Esophagus muscularis mucosa (tissue), 4 donors: Measurements from ENCODE around the gene MAPK14.

Experiments used
- EP300 ChIP-seq: sonication (generic); formaldehyde crosslinking; IDR thresholded peaks from one replicate; pipeline ENCODE4 v1.6.1; 2017; ENCODE audit warnings: antibody characterized with exemption
- POLR2A ChIP-seq: fragments of 450-650 bp; IDR thresholded peaks from one replicate; pipeline ENCODE4 v1.6.1; 2017; ENCODE audit warnings: antibody characterized with exemption, moderate library complexity, mild to moderate bottlenecking, low read depth
- POLR2AphosphoS5 ChIP-seq, 2 donors: sonication (generic); formaldehyde crosslinking; IDR thresholded peaks; one replicate each; pipeline ENCODE4 v1.6.1; 2017; ENCODE audit warnings: antibody characterized with exemption in 2 of 2
- TF ChIP-seq, protein P1 (sequence below), 3 experiments: fragments of 200-600 bp in 2 of 3; fragments of 450-650 bp in 1 of 3; sonication (generic) in 2 of 3; IDR thresholded peaks; one replicate each; pipeline ENCODE4 v1.5.1; 2017 to 2019; ENCODE audit warnings: antibody characterized with exemption in 3 of 3, mild to moderate bottlenecking in 2 of 3, moderate library complexity in 1 of 3

- TF ChIP-seq EP300 = no peak
- TF ChIP-seq, protein P1, sequence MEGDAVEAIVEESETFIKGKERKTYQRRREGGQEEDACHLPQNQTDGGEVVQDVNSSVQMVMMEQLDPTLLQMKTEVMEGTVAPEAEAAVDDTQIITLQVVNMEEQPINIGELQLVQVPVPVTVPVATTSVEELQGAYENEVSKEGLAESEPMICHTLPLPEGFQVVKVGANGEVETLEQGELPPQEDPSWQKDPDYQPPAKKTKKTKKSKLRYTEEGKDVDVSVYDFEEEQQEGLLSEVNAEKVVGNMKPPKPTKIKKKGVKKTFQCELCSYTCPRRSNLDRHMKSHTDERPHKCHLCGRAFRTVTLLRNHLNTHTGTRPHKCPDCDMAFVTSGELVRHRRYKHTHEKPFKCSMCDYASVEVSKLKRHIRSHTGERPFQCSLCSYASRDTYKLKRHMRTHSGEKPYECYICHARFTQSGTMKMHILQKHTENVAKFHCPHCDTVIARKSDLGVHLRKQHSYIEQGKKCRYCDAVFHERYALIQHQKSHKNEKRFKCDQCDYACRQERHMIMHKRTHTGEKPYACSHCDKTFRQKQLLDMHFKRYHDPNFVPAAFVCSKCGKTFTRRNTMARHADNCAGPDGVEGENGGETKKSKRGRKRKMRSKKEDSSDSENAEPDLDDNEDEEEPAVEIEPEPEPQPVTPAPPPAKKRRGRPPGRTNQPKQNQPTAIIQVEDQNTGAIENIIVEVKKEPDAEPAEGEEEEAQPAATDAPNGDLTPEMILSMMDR (IDR thresholded peaks at IDR 0.05) = no peak
- TF ChIP-seq POLR2AphosphoS5 (IDR thresholded peaks at IDR 0.05) = no peak
- TF ChIP-seq POLR2A = no peak
Observed at GRCh38 chr6:36061236-36061635, 33.6 kb downstream of the MAPK14 start.
